GM20000 (cell line): ENCODE results near the gene GRAMD1B.
A peak's percentile ranks its signal among the peaks of the same experiment; 100 is the strongest.

Source experiments
- DNase-seq: peaks from one replicate; pipeline ENCODE4 v3.0.0; 2012; ENCODE audit warnings: low spot score
- CTCF ChIP-seq: IDR thresholded peaks from 2 replicates; pipeline ENCODE4 v1.5.1; 2012; ENCODE audit warnings: mild to moderate bottlenecking, control low read depth; ENCODE audit errors: extremely low read depth, missing control alignments

GRAMD1B gene

GRCh38 chr11:123484448-123484847 is 54.4 kb downstream of the GRAMD1B start:
- no peak for TF ChIP-seq CTCF
- peak; percentile 25 for DNase-seq

GRCh38 chr11:123487157-123487744 is 57.2 kb downstream of the GRAMD1B start:
- TF ChIP-seq CTCF, result no peak
- DNase-seq, result no peak

GRCh38 chr11:123490527-123490926 is 60.5 kb downstream of the GRAMD1B start:
- DNase-seq, result no peak
- no peak for TF ChIP-seq CTCF

GRCh38 chr11:123491241-123491640 is 61.2 kb downstream of the GRAMD1B start:
- TF ChIP-seq CTCF, result no peak

GRCh38 chr11:123493349-123494063 is 63.4 kb downstream of the GRAMD1B start:
- no peak for DNase-seq
- no peak for TF ChIP-seq CTCF

More at GRCh38 chr11:123491241-123491640, 61.2 kb downstream of the GRAMD1B start:
- no peak for DNase-seq

- no peak for TF ChIP-seq CTCF
- DNase-seq, result no peak
These were observed 64.4 kb downstream of the GRAMD1B start for GRCh38 chr11:123494195-123495050.

- DNase-seq, result no peak
- TF ChIP-seq CTCF, result no peak
These were observed 74.3 kb downstream of the GRAMD1B start for GRCh38 chr11:123504401-123504800.
